Skeletal muscle tissue (tissue), 3 donors: Measurements from ENCODE around the gene TARP.

Experiments used
- H3K27ac ChIP-seq: one replicate; pipeline ENCODE4 v1.7.0; 2013; ENCODE audit warnings: mild to moderate bottlenecking, low read depth, low read length, inconsistent platforms
- H3K27me3 ChIP-seq, 3 donors: one replicate each; pipeline ENCODE4 v1.7.0; 2013; ENCODE audit warnings: low read length in 3 of 3; ENCODE audit not compliant: control insufficient read depth in 3 of 3, insufficient read depth in 3 of 3
- H3K36me3 ChIP-seq, 3 donors: one replicate each; pipeline ENCODE4 v1.7.0; 2013; ENCODE audit warnings: low read length in 3 of 3; ENCODE audit not compliant: control insufficient read depth in 3 of 3, insufficient read depth in 3 of 3
- H3K4me1 ChIP-seq, 3 donors: one replicate each; pipeline ENCODE4 v1.7.0; 2013; ENCODE audit warnings: low read length in 3 of 3, mild to moderate bottlenecking in 3 of 3; ENCODE audit not compliant: control insufficient read depth in 3 of 3, insufficient read depth in 3 of 3
- H3K4me3 ChIP-seq, 3 donors: one replicate each; pipeline ENCODE4 v1.7.0; 2013; ENCODE audit warnings: low read length in 3 of 3
- H3K9ac ChIP-seq, 3 donors: one replicate each; pipeline ENCODE4 v1.7.0; 2013; ENCODE audit warnings: low read length in 3 of 3, mild to moderate bottlenecking in 3 of 3, moderate library complexity in 2 of 3, low read depth in 1 of 3
- H3K9me3 ChIP-seq, 3 donors: one replicate each; pipeline ENCODE4 v1.7.0; 2013; ENCODE audit warnings: low read length in 3 of 3; ENCODE audit not compliant: control insufficient read depth in 3 of 3
- donor health status: Osteomylitis.

Gene TARP

GRCh38 chr7:38273286-38273995, at the start of gene TARP:
Gene TARP (minus strand): TSS chr7:38273636.
- no peaks in the 10 kb centered on the region for H3K36me3 ChIP-seq
- H3K4me3 ChIP-seq: no peak within 1 kb of the TSS
- H3K9me3 ChIP-seq: no peaks in the 10 kb centered on the region
- H3K9ac ChIP-seq: no peak within 1 kb of the TSS
- no peak within 1 kb of the TSS for H3K27ac ChIP-seq
- no peaks in the 10 kb centered on the region for H3K27me3 ChIP-seq
- H3K4me1 ChIP-seq: no peaks in the 10 kb centered on the region

GRCh38 chr7:38323156-38323555, 49.7 kb upstream of the TARP start:
- Histone ChIP-seq H3K9me3 (no peaks in the 10 kb centered on the region), H3K9ac (no peak overlapping the region), H3K27ac (no peak overlapping the region), H3K4me3 (no peak overlapping the region), H3K36me3 (no peaks in the 10 kb centered on the region), H3K27me3 (no peaks in the 10 kb centered on the region), H3K4me1 (peaks cover 0 to 5% (median 4%) of the 10 kb centered on the region in 3 donors)

GRCh38 chr7:38322461-38322860, 49.0 kb upstream of the TARP start:
- Histone ChIP-seq H3K27me3 (no peaks in the 10 kb centered on the region), H3K4me3 (no peak overlapping the region), H3K9ac (no peak overlapping the region), H3K36me3 (no peaks in the 10 kb centered on the region), H3K9me3 (no peaks in the 10 kb centered on the region), H3K4me1 (peaks cover 0 to 5% (median 4%) of the 10 kb centered on the region in 3 donors), H3K27ac (no peak overlapping the region)

- H3K9ac ChIP-seq: no peak overlapping the region
- no peaks in the 10 kb centered on the region for H3K9me3 ChIP-seq
- no peaks in the 10 kb centered on the region for H3K27me3 ChIP-seq
- H3K36me3 ChIP-seq: no peaks in the 10 kb centered on the region
- H3K27ac ChIP-seq: no peak overlapping the region
- no peak overlapping the region for H3K4me3 ChIP-seq
- H3K4me1 ChIP-seq: peaks cover 0 to 5% (median 4%) of the 10 kb centered on the region in 3 donors
Measured at GRCh38 chr7:38321967-38322366, 48.5 kb upstream of the TARP start.

- Histone ChIP-seq H3K4me1 (peaks cover 0 to 5% (median 4%) of the 10 kb centered on the region in 3 donors), H3K36me3 (no peaks in the 10 kb centered on the region), H3K9ac (no peak overlapping the region), H3K9me3 (no peaks in the 10 kb centered on the region), H3K4me3 (no peak overlapping the region), H3K27ac (no peak overlapping the region), H3K27me3 (no peaks in the 10 kb centered on the region)
Measured at GRCh38 chr7:38321515-38321944, 48.1 kb upstream of the TARP start.

- Histone ChIP-seq H3K4me3 (no peak overlapping the region), H3K27ac (no peak overlapping the region), H3K9ac (no peak overlapping the region), H3K9me3 (no peaks in the 10 kb centered on the region), H3K4me1 (peaks cover 0 to 5% (median 4%) of the 10 kb centered on the region in 3 donors), H3K36me3 (no peaks in the 10 kb centered on the region), H3K27me3 (no peaks in the 10 kb centered on the region)
Measured at GRCh38 chr7:38321050-38321449, 47.6 kb upstream of the TARP start.

- H3K36me3 ChIP-seq: no peaks in the 10 kb centered on the region
- no peak overlapping the region for H3K27ac ChIP-seq
- H3K27me3 ChIP-seq: no peaks in the 10 kb centered on the region
- no peak overlapping the region for H3K4me3 ChIP-seq
- no peak overlapping the region for H3K9ac ChIP-seq
- H3K9me3 ChIP-seq: no peaks in the 10 kb centered on the region
- H3K4me1 ChIP-seq: peaks cover 0 to 5% (median 4%) of the 10 kb centered on the region in 3 donors
Measured at GRCh38 chr7:38319873-38320272, 46.4 kb upstream of the TARP start.

- Histone ChIP-seq H3K4me3 (no peak overlapping the region), H3K27ac (no peak overlapping the region), H3K4me1 (peaks cover 0 to 5% (median 4%) of the 10 kb centered on the region in 3 donors)
Measured at GRCh38 chr7:38318803-38319416, 45.5 kb upstream of the TARP start.

GRCh38 chr7:38318241-38318640, 44.8 kb upstream of the TARP start:
- H3K9me3 ChIP-seq: no peaks in the 10 kb centered on the region
- no peaks in the 10 kb centered on the region for H3K36me3 ChIP-seq
- H3K9ac ChIP-seq: no peak overlapping the region
- H3K4me1 ChIP-seq: peaks cover 0 to 5% (median 4%) of the 10 kb centered on the region in 3 donors
- H3K27me3 ChIP-seq: no peaks in the 10 kb centered on the region
- no peak overlapping the region for H3K4me3 ChIP-seq
- no peak overlapping the region for H3K27ac ChIP-seq

More at GRCh38 chr7:38318803-38319416, 45.5 kb upstream of the TARP start:
- H3K9me3 ChIP-seq: no peaks in the 10 kb centered on the region
- no peaks in the 10 kb centered on the region for H3K36me3 ChIP-seq
- no peak overlapping the region for H3K9ac ChIP-seq
- H3K27me3 ChIP-seq: no peaks in the 10 kb centered on the region

GRCh38 chr7:38317515-38317914, 44.1 kb upstream of the TARP start:
- Histone ChIP-seq H3K4me1 (peaks cover 4 to 7% (median 5%) of the 10 kb centered on the region in 3 donors), H3K36me3 (no peaks in the 10 kb centered on the region), H3K9me3 (no peaks in the 10 kb centered on the region), H3K27ac (no peak overlapping the region), H3K4me3 (no peak overlapping the region), H3K27me3 (no peaks in the 10 kb centered on the region), H3K9ac (no peak overlapping the region)
